Gastrocnemius medialis (tissue), 4 donors: Measurements from ENCODE around the gene CEP72. TPM values are rescaled to one million over a fixed set of nuclear protein-coding genes. Genes with fewer than 3 reads are reported as not detected.

ENCODE experiments used
- ATAC-seq, 2 donors: fragments of 150-250 bp; one replicate each; pipeline ENCODE4 v1.9.1; 2016
- DNase-seq, 2 donors: peaks; one replicate each; pipeline ENCODE4 v3.0.0-alpha.2; 2019
- H3K27ac ChIP-seq, 4 donors: fragments of 200-600 bp; sonication (generic); 1 replicate in 1 of 4; 2 replicates in 3 of 4; pipeline ENCODE4 v1.5.1; 2016 to 2018; ENCODE audit warnings: mild to moderate bottlenecking in 2 of 4, moderate library complexity in 1 of 4
- H3K27me3 ChIP-seq, 3 donors: fragments of 200-600 bp; sonication (generic) in 2 of 3; 1 replicate in 1 of 3; 2 replicates in 2 of 3; pipeline versions ENCODE4 v1.5.1 to v1.6.0; 2016 to 2019; ENCODE audit warnings: mild to moderate bottlenecking in 1 of 3, moderate library complexity in 1 of 3
- H3K36me3 ChIP-seq, 2 donors: fragments of 200-600 bp; sonication (generic) in 1 of 2; one replicate each; pipeline ENCODE4 v1.5.1; 2017 to 2018
- H3K4me1 ChIP-seq, 2 donors: fragments of 200-600 bp; sonication (generic) in 1 of 2; one replicate each; pipeline ENCODE4 v1.5.1; 2016 to 2017; ENCODE audit warnings: mild to moderate bottlenecking in 2 of 2
- H3K4me3 ChIP-seq, 4 donors: fragments of 200-600 bp; sonication (generic) in 3 of 4; 1 replicate in 1 of 4; 2 replicates in 3 of 4; pipeline ENCODE4 v1.5.1; 2016 to 2019; ENCODE audit warnings: mild to moderate bottlenecking in 2 of 4
- H3K9me3 ChIP-seq, 3 donors: fragments of 200-600 bp; sonication (generic) in 2 of 3; 1 replicate in 1 of 3; 2 replicates in 2 of 3; pipeline ENCODE4 v1.5.1; 2016 to 2019
- POLR2A ChIP-seq, 2 donors: fragments of 450-650 bp; IDR thresholded peaks; one replicate each; pipeline ENCODE4 v1.6.1; 2017; ENCODE audit warnings: antibody characterized with exemption in 2 of 2, mild to moderate bottlenecking in 2 of 2, moderate library complexity in 2 of 2
- in situ Hi-C, 4 donors: fragments of 200-750 bp; cut with MboI; loops; one replicate each; pipeline versions ENCODE4 v1.15.0 to v1.8.0; 2017; ENCODE audit warnings: low sequenced_read_pairs in 4 of 4
- intact Hi-C: fragments of 100-400 bp; cut with DNase I; formaldehyde crosslinking; loops from one replicate; pipeline ENCODE4 v1.15.1; 2023; ENCODE audit warnings: low total_unique reads
- total RNA-seq, 4 donors: library from RNA; depleted of rRNA; stranded (reverse); fragments of >200 nt; gene quantifications; one replicate each; pipeline versions ENCODE4 v1.1.0 to v1.2.3, GENCODE V29; 2016
- TF ChIP-seq, protein P1 (sequence below), 5 experiments: fragments of 450-650 bp in 3 of 5; fragments of 200-600 bp in 2 of 5; sonication (generic) in 2 of 5; IDR thresholded peaks in 4 of 5; conservative IDR thresholded peaks in 1 of 5; 1 replicate in 4 of 5; 2 replicates in 1 of 5; pipeline ENCODE4 v1.5.1; 2016 to 2019; ENCODE audit warnings: antibody characterized with exemption in 5 of 5, mild to moderate bottlenecking in 3 of 5, moderate library complexity in 3 of 5

The CEP72 gene
- total RNA-seq, 4 donors from 2014 or later = 0.36 to 0.56 (median 0.40) TPM; not detected in 1

GRCh38 chr5:616484-617039 is 4.4 kb downstream of the CEP72 start:
- no peak for DNase-seq

DNA sequence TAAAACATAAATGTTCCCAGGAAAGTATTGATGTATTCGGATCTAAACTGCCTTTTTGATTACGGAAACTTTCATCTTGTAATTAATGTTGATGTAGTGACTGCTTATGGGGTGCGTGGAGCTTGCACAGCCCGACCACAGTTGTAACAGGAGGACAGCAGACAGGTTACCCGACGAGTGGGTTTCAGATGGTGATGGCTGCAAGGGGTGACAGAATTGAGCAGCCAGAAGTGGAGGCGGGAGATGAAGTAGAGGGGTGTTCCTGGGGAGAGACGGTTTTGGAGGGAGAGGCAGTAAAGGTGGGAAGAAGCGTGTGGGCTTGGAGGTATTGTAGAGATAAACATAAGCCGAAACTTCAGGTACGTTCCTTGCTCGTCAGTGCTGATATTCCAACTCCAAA is 5.8 kb downstream of the CEP72 start:
- no peak overlapping the region for H3K4me3 ChIP-seq
- in situ Hi-C loops = no loop called here
- H3K4me1 ChIP-seq = peaks cover 3 to 4% of the 10 kb centered on the region in 2 donors
- no peaks in the 10 kb centered on the region for H3K9me3 ChIP-seq
- TF ChIP-seq, protein P1, sequence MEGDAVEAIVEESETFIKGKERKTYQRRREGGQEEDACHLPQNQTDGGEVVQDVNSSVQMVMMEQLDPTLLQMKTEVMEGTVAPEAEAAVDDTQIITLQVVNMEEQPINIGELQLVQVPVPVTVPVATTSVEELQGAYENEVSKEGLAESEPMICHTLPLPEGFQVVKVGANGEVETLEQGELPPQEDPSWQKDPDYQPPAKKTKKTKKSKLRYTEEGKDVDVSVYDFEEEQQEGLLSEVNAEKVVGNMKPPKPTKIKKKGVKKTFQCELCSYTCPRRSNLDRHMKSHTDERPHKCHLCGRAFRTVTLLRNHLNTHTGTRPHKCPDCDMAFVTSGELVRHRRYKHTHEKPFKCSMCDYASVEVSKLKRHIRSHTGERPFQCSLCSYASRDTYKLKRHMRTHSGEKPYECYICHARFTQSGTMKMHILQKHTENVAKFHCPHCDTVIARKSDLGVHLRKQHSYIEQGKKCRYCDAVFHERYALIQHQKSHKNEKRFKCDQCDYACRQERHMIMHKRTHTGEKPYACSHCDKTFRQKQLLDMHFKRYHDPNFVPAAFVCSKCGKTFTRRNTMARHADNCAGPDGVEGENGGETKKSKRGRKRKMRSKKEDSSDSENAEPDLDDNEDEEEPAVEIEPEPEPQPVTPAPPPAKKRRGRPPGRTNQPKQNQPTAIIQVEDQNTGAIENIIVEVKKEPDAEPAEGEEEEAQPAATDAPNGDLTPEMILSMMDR (IDR thresholded peaks at IDR 0.05 in 4 of 5, conservative IDR thresholded peaks at IDR 0.05 in 1 of 5) = no peak
- no peak for TF ChIP-seq POLR2A (IDR thresholded peaks at IDR 0.05)
- intact Hi-C loops = loop anchor here (10.0 kb wide), 1 partner anchor 173 kb away; the partner anchor contains the start of gene EXOC3
- H3K27ac ChIP-seq = no peak overlapping the region
- H3K27me3 ChIP-seq = no peaks in the 10 kb centered on the region
- ATAC-seq (no peak), DNase-seq (no peak)
- no peaks in the 10 kb centered on the region for H3K36me3 ChIP-seq

More at GRCh38 chr5:616484-617039, 4.4 kb downstream of the CEP72 start:
- intact Hi-C loops (loop anchor here (10.0 kb wide), 1 partner anchor 172 kb away; the partner anchor contains the start of gene EXOC3), in situ Hi-C loops (no loop called here)
- Histone ChIP-seq H3K9me3 (no peaks in the 10 kb centered on the region), H3K27me3 (no peaks in the 10 kb centered on the region), H3K4me1 (peaks cover 6 to 11% of the 10 kb centered on the region in 2 donors), H3K27ac (no peak overlapping the region), H3K36me3 (no peaks in the 10 kb centered on the region), H3K4me3 (no peak overlapping the region)
- TF ChIP-seq, protein P1 (IDR thresholded peaks at IDR 0.05 in 4 of 5, conservative IDR thresholded peaks at IDR 0.05 in 1 of 5) = no peak
- no peak for TF ChIP-seq POLR2A (IDR thresholded peaks at IDR 0.05)
- no peak for ATAC-seq

GRCh38 chr5:618450-618849 is 6.3 kb downstream of the CEP72 start:
- H3K9me3 ChIP-seq = no peaks in the 10 kb centered on the region
- DNase-seq = no peak
- in situ Hi-C loops = no loop called here
- H3K27ac ChIP-seq = no peak overlapping the region
- H3K27me3 ChIP-seq = no peaks in the 10 kb centered on the region
- no peak for ATAC-seq
- H3K36me3 ChIP-seq = no peaks in the 10 kb centered on the region
- no peak overlapping the region for H3K4me3 ChIP-seq
- intact Hi-C loops = loop anchor here (10.0 kb wide), 1 partner anchor 174 kb away; the partner anchor contains the start of gene EXOC3
- TF ChIP-seq POLR2A (IDR thresholded peaks at IDR 0.05) = no peak
- TF ChIP-seq, protein P1 (IDR thresholded peaks at IDR 0.05 in 4 of 5, conservative IDR thresholded peaks at IDR 0.05 in 1 of 5) = no peak
- H3K4me1 ChIP-seq = no peaks in the 10 kb centered on the region

DNA sequence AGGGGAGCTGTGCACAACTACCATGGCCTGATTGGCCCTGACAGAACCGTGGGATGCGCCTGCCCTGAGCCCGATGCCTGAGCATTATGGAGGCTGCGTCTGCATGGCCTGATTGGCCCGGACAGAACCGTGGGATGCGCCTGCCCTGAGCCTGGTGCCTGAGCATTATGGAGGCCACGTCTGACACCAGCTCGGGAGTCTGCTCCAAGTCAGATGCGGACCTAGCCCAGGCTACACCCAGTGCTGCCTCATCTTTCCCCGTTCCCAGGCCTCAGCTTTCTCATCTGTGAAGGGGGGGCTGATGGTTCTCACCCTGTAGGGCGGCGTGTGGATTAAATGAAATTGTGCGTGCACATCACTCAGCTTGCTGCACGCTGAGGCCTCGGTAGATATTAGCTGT is 7.3 kb downstream of the CEP72 start:
- no peak for DNase-seq
- no peaks in the 10 kb centered on the region for H3K9me3 ChIP-seq
- no peaks in the 10 kb centered on the region for H3K4me1 ChIP-seq
- no peak for ATAC-seq
- H3K4me3 ChIP-seq = no peak overlapping the region
- H3K27me3 ChIP-seq = no peaks in the 10 kb centered on the region
- in situ Hi-C loops = no loop called here
- H3K36me3 ChIP-seq = no peaks in the 10 kb centered on the region
- no peak overlapping the region for H3K27ac ChIP-seq
- TF ChIP-seq, protein P1 (IDR thresholded peaks at IDR 0.05 in 4 of 5, conservative IDR thresholded peaks at IDR 0.05 in 1 of 5) = no peak
- no peak for TF ChIP-seq POLR2A (IDR thresholded peaks at IDR 0.05)
- intact Hi-C loops = loop anchor here (10.0 kb wide), 1 partner anchor 175 kb away; the partner anchor contains the start of gene EXOC3
